HUES64 (cell line): ENCODE measurements around the gene LMLN.
"Not testable (repeated sequence)": the region's sequence is repeated elsewhere in the genome, so short reads cannot be mapped to it uniquely, and the experiment has no call there.

Experiments
- H3K27ac ChIP-seq: 2 replicates; pipeline ENCODE4 v1.7.0; 2013; ENCODE audit warnings: low read depth, low read length, inconsistent platforms
- H3K27me3 ChIP-seq: 2 replicates; pipeline ENCODE4 v1.6.1; 2013; ENCODE audit warnings: mild to moderate bottlenecking, low read length; ENCODE audit not compliant: insufficient read depth
- H3K36me3 ChIP-seq: 2 replicates; pipeline ENCODE4 v1.6.1; 2013; ENCODE audit warnings: mild to moderate bottlenecking, low read length; ENCODE audit not compliant: insufficient read depth
- H3K4me1 ChIP-seq: 2 replicates; pipeline ENCODE4 v1.6.1; 2013; ENCODE audit warnings: mild to moderate bottlenecking, low read length, moderate library complexity; ENCODE audit not compliant: insufficient read depth
- H3K4me3 ChIP-seq: 2 replicates; pipeline ENCODE4 v1.5.1; 2013; ENCODE audit warnings: mild to moderate bottlenecking, low read length, moderate library complexity
- H3K9ac ChIP-seq: 2 replicates; pipeline ENCODE4 v1.6.1; 2013; ENCODE audit warnings: mild to moderate bottlenecking, low read depth, low read length
- H3K9me3 ChIP-seq: 2 replicates; pipeline ENCODE4 v1.6.1; 2013; ENCODE audit warnings: low read depth, low read length; ENCODE audit not compliant: insufficient read depth
- WGBS: fragments of 150-250, 120-280 bp; methylation state at CpG from one replicate; pipeline ENCODE4 v1.1.7; 2013; ENCODE audit warnings: missing lambda C conversion rate; 5-methylcytosine and 5-hydroxymethylcytosine counted together

The LMLN gene

GRCh38 chr3:198027799-198028390, 67.9 kb downstream of the LMLN start:
- H3K9ac ChIP-seq, result no peak overlapping the region
- H3K27me3 ChIP-seq, result no peaks in the 10 kb centered on the region
- H3K27ac ChIP-seq, result no peak overlapping the region
- no peak overlapping the region for H3K4me3 ChIP-seq
- no peaks in the 10 kb centered on the region for H3K4me1 ChIP-seq
- H3K36me3 ChIP-seq, result no peaks in the 10 kb centered on the region
- 93% methylated on average over 13 of the region's 13 CpGs for WGBS
- peaks cover 13% of the 10 kb centered on the region for H3K9me3 ChIP-seq

GRCh38 chr3:198028718-198029117, 68.7 kb downstream of the LMLN start:
- Histone ChIP-seq H3K27me3 (no peaks in the 10 kb centered on the region), H3K4me3 (no peak overlapping the region), H3K9me3 (peaks cover 15% of the 10 kb centered on the region), H3K27ac (no peak overlapping the region), H3K36me3 (no peaks in the 10 kb centered on the region), H3K9ac (no peak overlapping the region), H3K4me1 (no peaks in the 10 kb centered on the region)
- WGBS, result 92% methylated on average over 6 of the region's 6 CpGs

- peaks cover 21% of the 10 kb centered on the region for H3K9me3 ChIP-seq
- 94% methylated on average over 8 of the region's 8 CpGs for WGBS
- no peak overlapping the region for H3K4me3 ChIP-seq
- no peaks in the 10 kb centered on the region for H3K27me3 ChIP-seq
- H3K27ac ChIP-seq, result no peak overlapping the region
- no peaks in the 10 kb centered on the region for H3K36me3 ChIP-seq
- no peaks in the 10 kb centered on the region for H3K4me1 ChIP-seq
- H3K9ac ChIP-seq, result no peak overlapping the region
Measured at GRCh38 chr3:198030125-198030524, 70.1 kb downstream of the LMLN start.

GRCh38 chr3:198030726-198031125, 70.7 kb downstream of the LMLN start:
- H3K4me3 ChIP-seq, result no peak overlapping the region
- H3K36me3 ChIP-seq, result no peaks in the 10 kb centered on the region
- H3K4me1 ChIP-seq, result no peaks in the 10 kb centered on the region
- WGBS, result 80% methylated on average over 13 of the region's 13 CpGs
- H3K9ac ChIP-seq, result no peak overlapping the region
- peaks cover 20% of the 10 kb centered on the region for H3K9me3 ChIP-seq
- no peaks in the 10 kb centered on the region for H3K27me3 ChIP-seq
- no peak overlapping the region for H3K27ac ChIP-seq

GRCh38 chr3:198032039-198032936, 72.3 kb downstream of the LMLN start:
- H3K27me3 ChIP-seq, result no peaks in the 10 kb centered on the region
- H3K36me3 ChIP-seq, result no peaks in the 10 kb centered on the region
- WGBS, result 84% methylated on average over 18 of the region's 18 CpGs
- H3K4me3 ChIP-seq, result no peak overlapping the region
- H3K9me3 ChIP-seq, result peaks cover 21% of the 10 kb centered on the region
- no peaks in the 10 kb centered on the region for H3K4me1 ChIP-seq
- no peak overlapping the region for H3K9ac ChIP-seq
- H3K27ac ChIP-seq, result no peak overlapping the region

- Histone ChIP-seq H3K36me3 (0 out of 2 replicates have a peak, but pooled peaks cover 4% of the 10 kb centered on the region), H3K4me3 (no peak overlapping the region), H3K27me3 (no peaks in the 10 kb centered on the region), H3K4me1 (no peaks in the 10 kb centered on the region), H3K27ac (no peak overlapping the region), H3K9me3 (peaks cover 13% of the 10 kb centered on the region), H3K9ac (no peak overlapping the region)
- 89% methylated on average over 9 of the region's 9 CpGs for WGBS
Measured at GRCh38 chr3:198043119-198043518, 83.1 kb downstream of the LMLN start.

GRCh38 chr3:198046120-198046857, 86.3 kb downstream of the LMLN start:
- Histone ChIP-seq H3K27ac (no peak overlapping the region), H3K27me3 (no peaks in the 10 kb centered on the region), H3K9ac (no peak overlapping the region), H3K4me1 (no peaks in the 10 kb centered on the region), H3K9me3 (peaks cover 18% of the 10 kb centered on the region), H3K4me3 (no peak overlapping the region), H3K36me3 (no peaks in the 10 kb centered on the region)
- WGBS, result 93% methylated on average over 8 of the region's 8 CpGs

- no peak overlapping the region for H3K4me3 ChIP-seq
- no peaks in the 10 kb centered on the region for H3K4me1 ChIP-seq
- H3K9ac ChIP-seq, result no peak overlapping the region
- no peak overlapping the region for H3K27ac ChIP-seq
- no peaks in the 10 kb centered on the region for H3K36me3 ChIP-seq
- no peaks in the 10 kb centered on the region for H3K27me3 ChIP-seq
- H3K9me3 ChIP-seq, result peaks cover 37% of the 10 kb centered on the region
Measured at GRCh38 chr3:198048445-198048844, 88.4 kb downstream of the LMLN start.

GRCh38 chr3:198051836-198052235, 91.8 kb downstream of the LMLN start:
- Histone ChIP-seq H3K4me3 (no peak overlapping the region), H3K9ac (no peak overlapping the region), H3K27ac (no peak overlapping the region), H3K27me3 (no peaks in the 10 kb centered on the region), H3K36me3 (no peaks in the 10 kb centered on the region), H3K9me3 (peaks cover 45% of the 10 kb centered on the region), H3K4me1 (no peaks in the 10 kb centered on the region)
- 82% methylated on average over 2 of the region's 2 CpGs for WGBS

GRCh38 chr3:198053462-198053861, 93.4 kb downstream of the LMLN start:
- H3K27ac ChIP-seq, H3K9ac ChIP-seq, H3K4me3 ChIP-seq, H3K27me3 ChIP-seq, H3K36me3 ChIP-seq, H3K4me1 ChIP-seq: not testable (repeated sequence)
- peaks cover 56% of the 10 kb centered on the region for H3K9me3 ChIP-seq
